Osteocyte (in vitro differentiated cells): ENCODE measurements around the gene SCGB3A1. TPM values are rescaled to one million over a fixed set of nuclear protein-coding genes. Genes with fewer than 3 reads are reported as not detected.

ENCODE experiments used
- DNase-seq: peaks from one replicate; pipeline ENCODE4 v3.0.0; 2021; ENCODE audit warnings: mixed read lengths; ENCODE audit not compliant: unreplicated experiment; ENCODE audit errors: extremely low spot score
- H3K27ac Mint-ChIP-seq: one replicate; pipeline ENCODE4 v1.8.0; 2021; ENCODE audit warnings: mild to moderate bottlenecking, mixed read lengths; ENCODE audit not compliant: unreplicated experiment
- H3K27me3 Mint-ChIP-seq: one replicate; pipeline ENCODE4 v1.8.0; 2021; ENCODE audit warnings: mixed read lengths; ENCODE audit not compliant: unreplicated experiment
- H3K36me3 Mint-ChIP-seq: one replicate; pipeline ENCODE4 v1.8.0; 2021; ENCODE audit warnings: mixed read lengths; ENCODE audit not compliant: unreplicated experiment
- H3K4me1 Mint-ChIP-seq: one replicate; pipeline ENCODE4 v1.8.0; 2021; ENCODE audit warnings: mixed read lengths; ENCODE audit not compliant: unreplicated experiment
- H3K4me3 Mint-ChIP-seq: one replicate; pipeline ENCODE4 v1.8.0; 2021; ENCODE audit warnings: mild to moderate bottlenecking, moderate library complexity, mixed read lengths; ENCODE audit not compliant: unreplicated experiment
- H3K9me3 Mint-ChIP-seq: one replicate; pipeline ENCODE4 v1.8.0; 2021; ENCODE audit warnings: mixed read lengths; ENCODE audit not compliant: unreplicated experiment
- total RNA-seq: library from RNA; stranded (reverse); gene quantifications from 2 replicates; pipeline ENCODE4 v1.2.1, GENCODE V29; 2021
- TF ChIP-seq, protein P1 (sequence below): fragments of 200-600 bp; sonication (generic); IDR thresholded peaks from 2 replicates; pipeline ENCODE4 v1.5.0; 2021; ENCODE audit warnings: antibody characterized with exemption, mild to moderate bottlenecking, moderate library complexity

Gene SCGB3A1
- total RNA-seq, 1 donor from 2014 or later = not detected

DNA sequence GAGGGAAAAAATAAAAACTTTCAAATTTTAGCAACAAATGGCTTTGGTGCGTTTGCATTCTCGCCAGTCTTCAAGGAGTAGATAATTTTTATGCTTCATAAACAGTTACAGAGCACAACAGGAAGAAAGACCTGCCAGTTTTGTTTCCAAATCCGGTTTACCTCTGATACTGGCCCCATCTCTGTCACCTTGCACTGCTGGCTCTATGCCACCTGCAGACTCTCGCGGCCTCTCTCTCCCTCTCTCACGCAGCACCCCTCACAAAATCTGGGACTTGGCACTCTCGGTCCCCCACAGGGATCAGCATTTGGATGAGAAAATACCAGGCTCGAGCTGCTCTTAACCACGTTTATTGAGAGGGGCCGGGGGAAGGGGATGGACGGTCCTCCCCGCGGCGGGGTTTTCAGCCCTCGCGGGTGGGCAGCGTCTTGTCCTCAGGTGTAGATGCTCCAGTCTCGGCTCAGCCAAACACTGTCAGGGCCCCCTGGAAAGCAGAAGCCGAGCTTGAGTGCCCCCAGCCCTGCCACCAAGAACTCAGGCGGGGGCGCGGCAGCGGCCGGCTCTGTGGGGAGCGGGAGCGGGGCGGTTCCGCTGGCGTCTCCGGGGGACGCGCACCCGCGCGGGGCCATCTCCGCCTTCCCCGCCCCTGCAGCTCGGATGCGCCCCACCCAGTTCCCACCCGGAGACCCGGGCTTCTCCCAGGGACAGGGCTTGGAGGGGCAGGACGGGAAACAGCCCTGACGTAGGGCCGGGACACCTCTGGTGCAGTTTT lies 1.3 kb downstream of the SCGB3A1 start:
- Mint-ChIP-seq H3K36me3 (no peaks in the 10 kb centered on the region), H3K27ac (no peak overlapping the region), H3K4me3 (no peak overlapping the region), H3K4me1 (no peaks in the 10 kb centered on the region), H3K9me3 (peaks cover 2% of the 10 kb centered on the region), H3K27me3 (peaks cover 2% of the 10 kb centered on the region)
- TF ChIP-seq, protein P1, sequence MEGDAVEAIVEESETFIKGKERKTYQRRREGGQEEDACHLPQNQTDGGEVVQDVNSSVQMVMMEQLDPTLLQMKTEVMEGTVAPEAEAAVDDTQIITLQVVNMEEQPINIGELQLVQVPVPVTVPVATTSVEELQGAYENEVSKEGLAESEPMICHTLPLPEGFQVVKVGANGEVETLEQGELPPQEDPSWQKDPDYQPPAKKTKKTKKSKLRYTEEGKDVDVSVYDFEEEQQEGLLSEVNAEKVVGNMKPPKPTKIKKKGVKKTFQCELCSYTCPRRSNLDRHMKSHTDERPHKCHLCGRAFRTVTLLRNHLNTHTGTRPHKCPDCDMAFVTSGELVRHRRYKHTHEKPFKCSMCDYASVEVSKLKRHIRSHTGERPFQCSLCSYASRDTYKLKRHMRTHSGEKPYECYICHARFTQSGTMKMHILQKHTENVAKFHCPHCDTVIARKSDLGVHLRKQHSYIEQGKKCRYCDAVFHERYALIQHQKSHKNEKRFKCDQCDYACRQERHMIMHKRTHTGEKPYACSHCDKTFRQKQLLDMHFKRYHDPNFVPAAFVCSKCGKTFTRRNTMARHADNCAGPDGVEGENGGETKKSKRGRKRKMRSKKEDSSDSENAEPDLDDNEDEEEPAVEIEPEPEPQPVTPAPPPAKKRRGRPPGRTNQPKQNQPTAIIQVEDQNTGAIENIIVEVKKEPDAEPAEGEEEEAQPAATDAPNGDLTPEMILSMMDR = no peak
- no peak for DNase-seq

DNA sequence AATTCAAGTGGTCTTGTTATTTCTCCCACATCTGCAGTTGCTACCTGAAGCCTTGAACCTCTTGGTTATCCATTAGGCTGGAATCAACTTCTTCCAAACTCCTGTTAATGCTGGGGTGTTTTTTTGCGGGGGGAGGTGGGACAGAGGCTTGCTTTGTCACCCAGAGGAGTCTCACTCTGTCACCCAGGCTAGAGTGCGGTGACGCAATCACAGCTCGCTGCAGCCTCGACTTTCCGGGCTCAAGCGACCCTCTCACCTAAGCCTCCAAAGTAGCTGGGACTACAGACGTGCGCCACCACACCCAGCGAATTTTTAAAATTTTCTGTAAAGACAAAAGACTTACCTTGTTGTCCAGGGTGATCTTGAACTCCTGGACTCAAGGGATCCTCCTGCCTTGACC lies 4.4 kb downstream of the SCGB3A1 start:
- H3K27me3 Mint-ChIP-seq = no peaks in the 10 kb centered on the region
- no peak overlapping the region for H3K4me3 Mint-ChIP-seq
- TF ChIP-seq, protein P1 = no peak
- DNase-seq = no peak
- no peak overlapping the region for H3K27ac Mint-ChIP-seq
- H3K4me1 Mint-ChIP-seq = no peaks in the 10 kb centered on the region
- peaks cover 5% of the 10 kb centered on the region for H3K36me3 Mint-ChIP-seq
- peaks cover 16% of the 10 kb centered on the region for H3K9me3 Mint-ChIP-seq

GRCh38 chr5:180586204-180586603 lies 5.1 kb downstream of the SCGB3A1 start:
- no peak for DNase-seq
- H3K4me3 Mint-ChIP-seq = no peak overlapping the region
- H3K27me3 Mint-ChIP-seq = no peaks in the 10 kb centered on the region
- no peak overlapping the region for H3K27ac Mint-ChIP-seq
- H3K4me1 Mint-ChIP-seq = no peaks in the 10 kb centered on the region
- peaks cover 5% of the 10 kb centered on the region for H3K36me3 Mint-ChIP-seq
- TF ChIP-seq, protein P1 = no peak
- H3K9me3 Mint-ChIP-seq = peaks cover 16% of the 10 kb centered on the region

DNA sequence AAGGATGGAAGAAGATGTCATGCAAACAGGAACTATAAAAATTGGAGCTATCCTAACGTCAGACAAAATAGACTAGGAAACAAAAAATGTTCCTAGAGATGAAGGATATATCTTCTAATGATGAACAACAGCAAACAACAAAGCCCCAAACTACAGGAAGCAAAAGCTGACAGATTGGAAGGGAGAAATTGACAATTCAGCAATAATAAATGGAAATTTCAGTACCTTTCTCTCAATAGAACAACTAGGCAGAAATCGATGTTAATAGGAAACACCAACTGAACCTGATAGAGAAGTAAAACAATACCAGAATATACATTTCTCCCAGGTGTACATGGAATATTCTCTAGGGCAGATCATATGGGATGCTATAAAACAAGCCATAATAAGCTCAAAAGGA lies 7.6 kb downstream of the SCGB3A1 start:
- TF ChIP-seq, protein P1 = no peak
- peaks cover 8% of the 10 kb centered on the region for H3K36me3 Mint-ChIP-seq
- no peak for DNase-seq

DNA sequence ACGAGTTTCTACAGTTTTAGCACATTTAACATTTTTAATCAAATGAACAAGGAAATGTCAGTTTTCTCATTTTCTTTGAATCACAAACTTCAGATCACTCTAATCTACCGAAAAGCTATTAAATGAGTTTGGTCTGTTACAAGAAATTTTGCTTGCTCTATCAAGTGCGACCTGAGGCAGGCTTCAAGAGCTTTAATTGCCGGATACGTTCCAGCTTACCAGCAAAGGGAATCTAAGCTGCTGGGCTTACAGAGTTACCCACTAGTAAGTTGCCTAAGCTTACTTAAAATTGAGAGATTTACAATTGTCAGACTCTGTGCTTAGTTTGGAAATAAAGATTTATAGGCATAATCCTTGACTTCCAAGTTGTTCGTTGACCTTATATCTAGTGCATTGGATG lies 10.6 kb downstream of the SCGB3A1 start:
- TF ChIP-seq, protein P1 = no peak
- Mint-ChIP-seq H3K27me3 (no peaks in the 10 kb centered on the region), H3K4me1 (no peaks in the 10 kb centered on the region), H3K36me3 (peaks cover 27% of the 10 kb centered on the region), H3K9me3 (peaks cover 16% of the 10 kb centered on the region), H3K4me3 (no peak overlapping the region), H3K27ac (no peak overlapping the region)
- no peak for DNase-seq

More for the DNA sequence above, 7.6 kb downstream of the SCGB3A1 start:
- Mint-ChIP-seq H3K9me3 (peaks cover 16% of the 10 kb centered on the region), H3K27me3 (no peaks in the 10 kb centered on the region), H3K4me1 (no peaks in the 10 kb centered on the region), H3K27ac (no peak overlapping the region), H3K4me3 (no peak overlapping the region)
